OCI-LY1 (cell line): ENCODE data around the gene STRC.
"Not testable (repeated sequence)": the region's sequence is repeated elsewhere in the genome, so short reads cannot be mapped to it uniquely, and the experiment has no call there.

Experiments used
- CTCF ChIP-seq: fragments of 200-600 bp; sonication (generic), shearing (Covaris generic); IDR thresholded peaks from 2 replicates; pipeline ENCODE4 v1.5.1; 2017; ENCODE audit warnings: mild to moderate bottlenecking, antibody characterized with exemption, low read length, moderate library complexity, mixed read lengths
- EZH2 ChIP-seq: fragments of 200-600 bp; sonication (generic), shearing (Covaris generic); IDR thresholded peaks from 2 replicates; pipeline ENCODE4 v1.8.0; 2017; ENCODE audit warnings: borderline replicate concordance, mixed run types, mild to moderate bottlenecking, antibody characterized with exemption, low read length, moderate library complexity, mixed read lengths

GRCh38 chr15:43617750-43618149, 850 bp downstream of the STRC start:
- TF ChIP-seq CTCF, EZH2: not testable (repeated sequence)
